ENCODE data around the gene CARD14. TPM values are rescaled to one million over a fixed set of nuclear protein-coding genes. Genes with fewer than 3 reads are reported as not detected.

CARD14 gene
- total and polyA plus RNA-seq, 2 of the 13 experiments (the other 11 are each of a cell fraction or from before 2014, with no cell fraction given) = 0.11 TPM; not detected in 1

- Histone ChIP-seq H3K4me3 (replicated peaks in 1 of 3; ENCODE audit: insufficient read depth in 1 of 3, low read depth in 2 of 3, low read length in 3 of 3) (no peak overlapping the region), H3K4me1 (ENCODE audit: insufficient read depth, low read length) (no peaks in the 10 kb centered on the region), H2AFZ (ENCODE audit: low read length) (no peak overlapping the region), H3K27me3 (ENCODE audit: control insufficient read depth in 1 of 2, insufficient read depth in 2 of 2, low read length in 2 of 2) (peaks cover 3 to 42% of the 10 kb centered on the region in 2 experiments; a peak in 4 of 5 replicates), H3K27ac (ENCODE audit: extremely low read length, insufficient read depth, low read length) (no peak overlapping the region), H3K79me2 (ENCODE audit: insufficient read depth, low read length) (no peaks in the 10 kb centered on the region), H3K9me3 (ENCODE audit: low read length) (no peaks in the 10 kb centered on the region), H4K20me1 (ENCODE audit: insufficient read depth, low read length) (no peaks in the 10 kb centered on the region), H3K9ac (ENCODE audit: insufficient read depth, low read depth, low read length) (no peak overlapping the region), H3K36me3 (replicated peaks in 1 of 2; ENCODE audit: control insufficient read depth in 1 of 2, insufficient read depth in 2 of 2, low read length in 2 of 2) (no peaks in the 10 kb centered on the region), H3K4me2 (ENCODE audit: low read depth, low read length) (no peak overlapping the region)
- no TSS peak for BruUV-seq (replicated peaks)
- ATAC-seq (no peak), DNase-seq (ENCODE audit: low spot score) (no peak), FAIRE-seq (no peak)
- TF ChIP-seq SP5 (CRISPR knock-in tag; IDR thresholded peaks at IDR 0.05; ENCODE audit: borderline replicate concordance, low read depth) (no peak), GLMP (CRISPR knock-in tag; IDR thresholded peaks at IDR 0.05; ENCODE audit: borderline replicate concordance) (no peak), NR2F2 (IDR thresholded peaks at IDR 0.05; ENCODE audit: borderline replicate concordance, low read depth) (no peak), ZNF878 (CRISPR knock-in tag; IDR thresholded peaks at IDR 0.05) (no peak), ZNF3 (CRISPR knock-in tag; IDR thresholded peaks at IDR 0.05) (no peak), ZNF12 (CRISPR knock-in tag; IDR thresholded peaks at IDR 0.05) (no peak), HOXA5 (CRISPR knock-in tag; IDR thresholded peaks at IDR 0.05) (no peak), ZFP36L1 (CRISPR knock-in tag; IDR thresholded peaks at IDR 0.05) (no peak), SRSF1 (optimal IDR thresholded peaks at IDR 0.05; ENCODE audit: low read depth, low read length) (no peak), ZHX1 (CRISPR knock-in tag; IDR thresholded peaks at IDR 0.05; ENCODE audit: low read depth) (no peak), MAFK (conservative IDR thresholded peaks at IDR 0.05 in 1 of 2, IDR thresholded peaks at IDR 0.05 in 1 of 2; ENCODE audit: low read length in 2 of 2) (no peak), HMGXB3 (CRISPR knock-in tag; IDR thresholded peaks at IDR 0.05; ENCODE audit: borderline replicate concordance) (no peak), ZFP82 (CRISPR knock-in tag; IDR thresholded peaks at IDR 0.05; ENCODE audit: borderline replicate concordance) (no peak), ZNF230 (CRISPR knock-in tag; IDR thresholded peaks at IDR 0.05) (no peak), TERF1 (CRISPR knock-in tag; IDR thresholded peaks at IDR 0.05) (no peak)
- intact Hi-C loops (cut with micrococcal nuclease; ENCODE audit: unreplicated experiment) (no loop called here), in situ Hi-C loops (cut with HindIII; ENCODE audit: extremely low pct_ligation_motif_present, low pct_unique_long_range_greater_than_20kb) (no loop called here)
- 58% methylated on average over 5 of the region's 5 CpGs for WGBS (ENCODE audit: low lambda C conversion rate)
- CTCF ChIA-PET (ENCODE audit: low intra/inter-chr PET ratio, low total read pairs) = no interaction called here
- POLR2A ChIA-PET = no interaction called here
These were observed 723 bp upstream of the CARD14 start for GRCh38 chr17:80169107-80169506.
